GM12864 (cell line): Measurements from ENCODE around the gene UCN.

Source experiments
- DNase-seq: peaks from one replicate; pipeline ENCODE4 v3.0.0-alpha.2; 2011; ENCODE audit warnings: low read depth
- H3K4me3 ChIP-seq: 2 replicates; pipeline ENCODE4 v1.5.1; 2011; ENCODE audit warnings: mild to moderate bottlenecking, low read depth, low read length, control low read depth
- TF ChIP-seq, protein P1 (sequence below): IDR thresholded peaks from 2 replicates; pipeline ENCODE4 v1.5.1; 2011; ENCODE audit warnings: low read depth, mild to moderate bottlenecking, moderate library complexity, low read length, control low read depth, inconsistent platforms; ENCODE audit errors: missing control alignments

The UCN gene

GRCh38 chr2:27296481-27296880 lies 11.8 kb downstream of the UCN start:
- DNase-seq = no peak
- H3K4me3 ChIP-seq = no peak overlapping the region
- TF ChIP-seq, protein P1, sequence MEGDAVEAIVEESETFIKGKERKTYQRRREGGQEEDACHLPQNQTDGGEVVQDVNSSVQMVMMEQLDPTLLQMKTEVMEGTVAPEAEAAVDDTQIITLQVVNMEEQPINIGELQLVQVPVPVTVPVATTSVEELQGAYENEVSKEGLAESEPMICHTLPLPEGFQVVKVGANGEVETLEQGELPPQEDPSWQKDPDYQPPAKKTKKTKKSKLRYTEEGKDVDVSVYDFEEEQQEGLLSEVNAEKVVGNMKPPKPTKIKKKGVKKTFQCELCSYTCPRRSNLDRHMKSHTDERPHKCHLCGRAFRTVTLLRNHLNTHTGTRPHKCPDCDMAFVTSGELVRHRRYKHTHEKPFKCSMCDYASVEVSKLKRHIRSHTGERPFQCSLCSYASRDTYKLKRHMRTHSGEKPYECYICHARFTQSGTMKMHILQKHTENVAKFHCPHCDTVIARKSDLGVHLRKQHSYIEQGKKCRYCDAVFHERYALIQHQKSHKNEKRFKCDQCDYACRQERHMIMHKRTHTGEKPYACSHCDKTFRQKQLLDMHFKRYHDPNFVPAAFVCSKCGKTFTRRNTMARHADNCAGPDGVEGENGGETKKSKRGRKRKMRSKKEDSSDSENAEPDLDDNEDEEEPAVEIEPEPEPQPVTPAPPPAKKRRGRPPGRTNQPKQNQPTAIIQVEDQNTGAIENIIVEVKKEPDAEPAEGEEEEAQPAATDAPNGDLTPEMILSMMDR = no peak

- DNase-seq = no peak
- no peak overlapping the region for H3K4me3 ChIP-seq
- TF ChIP-seq, protein P1 = no peak
These were observed 13.3 kb downstream of the UCN start for GRCh38 chr2:27294928-27295327.

- no peak overlapping the region for H3K4me3 ChIP-seq
- TF ChIP-seq, protein P1 = no peak
- no peak for DNase-seq
These were observed 16.4 kb downstream of the UCN start for GRCh38 chr2:27291865-27292264.

GRCh38 chr2:27290549-27290948 lies 17.7 kb downstream of the UCN start:
- TF ChIP-seq, protein P1 = no peak
- DNase-seq = no peak
- no peak overlapping the region for H3K4me3 ChIP-seq

GRCh38 chr2:27288610-27289009 lies 19.6 kb downstream of the UCN start:
- TF ChIP-seq, protein P1 = no peak
- H3K4me3 ChIP-seq = no peak overlapping the region
- no peak for DNase-seq

- DNase-seq = no peak
- H3K4me3 ChIP-seq = no peak overlapping the region
- TF ChIP-seq, protein P1 = no peak
These were observed 22.8 kb downstream of the UCN start for GRCh38 chr2:27285481-27285880.

- DNase-seq = no peak
- TF ChIP-seq, protein P1 = no peak
- H3K4me3 ChIP-seq = no peak overlapping the region
These were observed 23.2 kb downstream of the UCN start for GRCh38 chr2:27284996-27285395.
